B cell (primary cell): ENCODE results near the gene GHRL.

ENCODE experiments used
- EZH2 ChIP-seq: IDR thresholded peaks from 2 replicates; pipeline ENCODE4 v1.6.1; 2012; ENCODE audit warnings: borderline replicate concordance, low read depth, mild to moderate bottlenecking, moderate library complexity, low read length; ENCODE audit not compliant: insufficient read depth, poor library complexity, severe bottlenecking
- TF ChIP-seq, protein P1 (sequence below): fragments of 200-600 bp; IDR thresholded peaks from one replicate; pipeline ENCODE4 v1.8.0; 2022; ENCODE audit warnings: antibody characterized with exemption, mild to moderate bottlenecking

DNA sequence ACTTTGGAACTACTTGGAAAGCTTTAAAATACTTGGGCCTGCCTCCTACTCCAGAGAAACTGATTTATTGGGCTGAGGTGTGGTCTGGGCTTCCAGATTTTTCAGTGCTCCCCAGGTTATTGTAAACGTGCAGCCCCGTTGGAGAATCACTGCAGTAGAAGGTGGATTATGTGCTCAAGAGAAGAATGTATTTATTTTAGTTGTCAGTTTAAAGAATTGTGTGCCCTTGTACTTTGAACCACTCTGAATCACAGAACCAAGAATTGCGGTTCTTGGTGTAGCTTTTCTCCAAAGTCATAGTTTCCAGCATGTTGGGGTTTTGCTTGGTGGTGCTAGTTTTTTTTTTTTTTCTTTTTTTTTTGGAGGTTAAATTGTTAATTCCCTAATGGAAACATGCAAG lies 42.9 kb downstream of the GHRL start:
- TF ChIP-seq, protein P1, sequence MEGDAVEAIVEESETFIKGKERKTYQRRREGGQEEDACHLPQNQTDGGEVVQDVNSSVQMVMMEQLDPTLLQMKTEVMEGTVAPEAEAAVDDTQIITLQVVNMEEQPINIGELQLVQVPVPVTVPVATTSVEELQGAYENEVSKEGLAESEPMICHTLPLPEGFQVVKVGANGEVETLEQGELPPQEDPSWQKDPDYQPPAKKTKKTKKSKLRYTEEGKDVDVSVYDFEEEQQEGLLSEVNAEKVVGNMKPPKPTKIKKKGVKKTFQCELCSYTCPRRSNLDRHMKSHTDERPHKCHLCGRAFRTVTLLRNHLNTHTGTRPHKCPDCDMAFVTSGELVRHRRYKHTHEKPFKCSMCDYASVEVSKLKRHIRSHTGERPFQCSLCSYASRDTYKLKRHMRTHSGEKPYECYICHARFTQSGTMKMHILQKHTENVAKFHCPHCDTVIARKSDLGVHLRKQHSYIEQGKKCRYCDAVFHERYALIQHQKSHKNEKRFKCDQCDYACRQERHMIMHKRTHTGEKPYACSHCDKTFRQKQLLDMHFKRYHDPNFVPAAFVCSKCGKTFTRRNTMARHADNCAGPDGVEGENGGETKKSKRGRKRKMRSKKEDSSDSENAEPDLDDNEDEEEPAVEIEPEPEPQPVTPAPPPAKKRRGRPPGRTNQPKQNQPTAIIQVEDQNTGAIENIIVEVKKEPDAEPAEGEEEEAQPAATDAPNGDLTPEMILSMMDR = no peak
- no peak for TF ChIP-seq EZH2
